ENCODE measurements around the gene SLC18B1.

GRCh38 chr6:132726608-132726975, 71.8 kb downstream of the SLC18B1 start:
- TF ChIP-seq EZH2 (IDR thresholded peaks at IDR 0.05; ENCODE audit: low read length) (no peak), CTCF (optimal IDR thresholded peaks at IDR 0.05 in 1 of 3, IDR thresholded peaks at IDR 0.05 in 1 of 3, conservative IDR thresholded peaks at IDR 0.05 in 1 of 3; ENCODE audit: extremely low read depth in 1 of 3, insufficient read depth in 2 of 3, low read length in 3 of 3) (no peak)
